Measurements from ENCODE around the gene MPPE1.

MPPE1 gene

GRCh38 chr18:11864471-11864870, 43.6 kb downstream of the MPPE1 start:
- Histone ChIP-seq H3K36me3 (ENCODE audit: control insufficient read depth, insufficient read depth, low read length) (no peaks in the 10 kb centered on the region), H3K4me3 (replicated peaks; ENCODE audit: low read depth, low read length) (no peak overlapping the region), H3K27me3 (replicated peaks; ENCODE audit: control insufficient read depth, insufficient read depth, low read length) (no peaks in the 10 kb centered on the region)
- no peak for TF ChIP-seq CTCF (IDR thresholded peaks at IDR 0.05; ENCODE audit: insufficient read depth, low read length, poor library complexity, severe bottlenecking)
- no peak for DNase-seq (ENCODE audit: extremely low read depth, insufficient read length)

- TF ChIP-seq CTCF (IDR thresholded peaks at IDR 0.05; ENCODE audit: insufficient read depth, low read length, poor library complexity, severe bottlenecking), result no peak
These were observed 45.5 kb downstream of the MPPE1 start for GRCh38 chr18:11862468-11863137.

GRCh38 chr18:11861583-11862288, 46.4 kb downstream of the MPPE1 start:
- DNase-seq (ENCODE audit: extremely low read depth, insufficient read length), result no peak
- TF ChIP-seq CTCF (IDR thresholded peaks at IDR 0.05; ENCODE audit: insufficient read depth, low read length, poor library complexity, severe bottlenecking), result no peak
- Histone ChIP-seq H3K27me3 (replicated peaks; ENCODE audit: control insufficient read depth, insufficient read depth, low read length) (no peaks in the 10 kb centered on the region), H3K4me3 (replicated peaks; ENCODE audit: low read depth, low read length) (no peak overlapping the region), H3K36me3 (ENCODE audit: control insufficient read depth, insufficient read depth, low read length) (no peaks in the 10 kb centered on the region)

More at GRCh38 chr18:11862468-11863137, 45.5 kb downstream of the MPPE1 start:
- DNase-seq (ENCODE audit: extremely low read depth, insufficient read length), result no peak
- Histone ChIP-seq H3K36me3 (ENCODE audit: control insufficient read depth, insufficient read depth, low read length) (no peaks in the 10 kb centered on the region), H3K27me3 (replicated peaks; ENCODE audit: control insufficient read depth, insufficient read depth, low read length) (no peaks in the 10 kb centered on the region), H3K4me3 (replicated peaks; ENCODE audit: low read depth, low read length) (no peak overlapping the region)

- TF ChIP-seq CTCF (IDR thresholded peaks at IDR 0.05; ENCODE audit: insufficient read depth, low read length, poor library complexity, severe bottlenecking), result no peak
- no peaks in the 10 kb centered on the region for H3K36me3 ChIP-seq (ENCODE audit: control insufficient read depth, insufficient read depth, low read length)
- no peak for DNase-seq (ENCODE audit: extremely low read depth, insufficient read length)
These were observed 47.3 kb downstream of the MPPE1 start for GRCh38 chr18:11860594-11861450.

GRCh38 chr18:11859903-11860407, 48.2 kb downstream of the MPPE1 start:
- TF ChIP-seq CTCF (IDR thresholded peaks at IDR 0.05; ENCODE audit: insufficient read depth, low read length, poor library complexity, severe bottlenecking), result no peak
- Histone ChIP-seq H3K27me3 (replicated peaks; ENCODE audit: control insufficient read depth, insufficient read depth, low read length) (no peaks in the 10 kb centered on the region), H3K36me3 (ENCODE audit: control insufficient read depth, insufficient read depth, low read length) (no peaks in the 10 kb centered on the region), H3K4me3 (replicated peaks; ENCODE audit: low read depth, low read length) (no peak overlapping the region)
- no peak for DNase-seq (ENCODE audit: extremely low read depth, insufficient read length)

More at GRCh38 chr18:11860594-11861450, 47.3 kb downstream of the MPPE1 start:
- H3K4me3 ChIP-seq (replicated peaks; ENCODE audit: low read depth, low read length), result no peak overlapping the region
- no peaks in the 10 kb centered on the region for H3K27me3 ChIP-seq (replicated peaks; ENCODE audit: control insufficient read depth, insufficient read depth, low read length)
